Glomerular endothelial cell (primary cell): ENCODE data around the gene GNG3. TPM values are rescaled to one million over a fixed set of nuclear protein-coding genes. Genes with fewer than 3 reads are reported as not detected.
"Not testable (repeated sequence)": the region's sequence is repeated elsewhere in the genome, so short reads cannot be mapped to it uniquely, and the experiment has no call there.

Experiments
- DNase-seq: peaks from one replicate; pipeline ENCODE4 v3.0.0-alpha.2; 2011; ENCODE audit warnings: low read depth, low spot score; ENCODE audit errors: extremely low read depth
- total RNA-seq: library from RNA; depleted of rRNA; stranded (reverse); fragments of >200 nt; gene quantifications from 2 replicates; pipeline ENCODE4 v1.2.3, GENCODE V29; 2015

The GNG3 gene
- total RNA-seq, 1 donor from 2014 or later, result not detected

GRCh38 chr11:62687508-62688396, 19.7 kb upstream of the GNG3 start:
- DNase-seq, result no peak

GRCh38 chr11:62688491-62688890, 19.0 kb upstream of the GNG3 start:
- DNase-seq, result no peak

- no peak for DNase-seq
Observed at GRCh38 chr11:62689421-62690183, 17.9 kb upstream of the GNG3 start, which contains the start of gene LRRN4CL. TSS of gene LRRN4CL (minus strand) at chr11:62689530. CDS start at chr11:62688508, 1,022 bp downstream.

GRCh38 chr11:62693624-62694023, 13.9 kb upstream of the GNG3 start:
- DNase-seq, result not testable (repeated sequence)

- DNase-seq, result no peak
Observed at GRCh38 chr11:62694455-62695167, 12.9 kb upstream of the GNG3 start.

DNA sequence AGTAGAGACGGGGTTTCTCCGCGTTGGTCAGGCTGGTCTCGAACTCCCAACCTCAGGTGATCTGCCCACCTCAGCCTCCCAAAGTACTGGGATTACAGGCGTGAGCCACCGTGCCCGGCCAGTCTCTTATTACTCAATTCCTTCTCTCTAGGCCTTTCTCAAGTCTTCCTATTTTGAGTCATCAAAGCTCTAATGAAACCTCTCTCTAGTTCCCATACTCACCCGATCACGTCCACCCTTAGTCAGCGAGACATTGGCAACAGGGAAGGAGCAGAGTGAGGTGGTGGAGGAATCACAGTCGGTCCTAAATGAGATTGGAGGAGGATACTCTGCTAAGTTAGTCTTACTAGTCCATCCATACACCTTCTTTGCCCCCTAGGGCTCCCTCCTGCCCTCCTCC, 5.2 kb upstream of the GNG3 start:
- no peak for DNase-seq

- DNase-seq, result not testable (repeated sequence)
Observed at GRCh38 chr11:62703921-62704320, 3.6 kb upstream of the GNG3 start.

DNA sequence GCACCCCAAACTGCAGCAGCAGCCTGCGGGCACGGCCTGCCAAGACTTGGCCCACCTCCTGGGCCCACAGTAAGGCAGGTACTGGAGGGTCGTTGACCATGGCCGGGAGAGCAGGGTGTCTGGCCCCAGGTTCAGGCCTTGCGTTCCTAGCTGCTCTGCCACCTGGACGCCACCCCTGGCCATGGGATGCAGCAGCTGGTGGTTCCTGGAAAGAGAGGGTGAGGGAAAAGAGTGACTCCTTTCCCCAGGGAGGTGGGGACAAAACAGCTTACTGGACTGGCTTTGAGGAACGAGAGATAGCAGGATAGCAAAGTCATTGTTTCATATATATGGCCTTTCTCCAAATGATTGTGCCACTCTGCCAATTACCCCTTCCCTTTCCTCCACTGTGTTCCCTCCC, 2.1 kb upstream of the GNG3 start:
- no peak for DNase-seq

DNA sequence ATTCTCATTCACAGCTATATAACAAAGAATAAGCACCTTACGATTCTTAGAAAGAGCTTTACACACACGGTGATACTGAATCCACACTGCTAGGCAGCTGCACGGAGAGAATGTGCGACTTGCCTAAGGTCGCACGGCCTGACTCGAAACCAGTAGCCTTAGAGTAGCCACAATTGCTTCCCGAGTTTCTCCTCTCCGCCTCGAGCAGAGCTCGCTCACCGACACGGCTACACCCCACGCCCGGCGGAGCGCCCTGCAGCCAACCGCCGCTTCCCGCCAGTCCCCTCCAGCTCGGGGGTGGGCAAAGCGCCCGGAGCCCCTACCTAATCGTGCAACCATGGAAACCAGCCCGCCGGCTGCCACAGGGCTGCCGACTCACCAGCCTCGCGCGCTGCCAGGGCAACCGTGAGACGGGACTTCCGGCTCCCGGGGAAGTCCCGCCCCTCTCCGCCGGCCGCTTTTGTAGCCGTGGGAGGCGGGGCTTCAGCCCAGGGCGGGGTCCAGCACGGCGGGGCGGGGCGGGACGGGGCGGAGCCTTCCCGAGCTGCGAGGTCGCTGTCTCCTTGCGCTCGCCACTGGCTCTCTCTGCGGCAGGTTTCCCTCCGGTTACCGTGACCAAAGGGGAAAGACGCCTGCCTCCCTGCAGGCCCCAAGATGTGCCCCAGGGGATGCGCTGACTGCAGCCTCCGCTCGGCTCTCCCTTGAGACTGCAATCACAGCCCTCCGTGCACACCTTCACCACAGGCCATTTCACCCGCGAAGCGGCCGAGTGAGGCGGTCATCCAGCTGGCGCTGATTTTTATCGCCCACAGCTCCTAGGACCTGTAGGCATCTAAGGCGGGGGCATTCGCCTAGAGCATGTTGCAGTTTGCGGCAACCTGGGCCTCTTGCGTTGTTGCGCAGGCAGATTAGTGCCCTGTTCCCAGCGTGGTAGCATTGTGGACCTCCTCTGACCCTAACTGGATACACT, 1.3 kb upstream of the GNG3 start:
- no peak for DNase-seq

DNA sequence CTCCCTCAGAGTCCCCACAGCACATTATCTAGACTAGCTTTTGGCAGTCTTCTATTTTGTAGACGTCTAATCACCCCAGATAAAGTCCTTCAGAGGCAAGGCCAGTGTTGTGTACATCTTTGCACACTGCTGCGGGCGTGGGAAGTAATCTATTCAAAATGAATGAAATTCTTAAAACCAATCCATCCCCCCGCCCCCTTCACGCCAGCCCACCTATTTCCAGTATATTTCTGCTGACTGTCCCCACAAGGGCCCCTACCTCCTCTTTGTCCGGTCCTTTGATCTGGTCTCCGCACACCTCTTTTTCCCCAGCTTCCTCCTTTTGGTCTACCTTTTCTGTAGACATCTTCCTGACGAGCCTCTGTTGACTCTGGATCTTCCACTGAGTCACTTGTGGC, 627 bp upstream of the GNG3 start:
- no peak for DNase-seq

- no peak for DNase-seq
Observed at GRCh38 chr11:62708392-62708791, 916 bp downstream of the GNG3 start.

GRCh38 chr11:62708793-62709192, 1.3 kb downstream of the GNG3 start:
- DNase-seq, result no peak

DNA sequence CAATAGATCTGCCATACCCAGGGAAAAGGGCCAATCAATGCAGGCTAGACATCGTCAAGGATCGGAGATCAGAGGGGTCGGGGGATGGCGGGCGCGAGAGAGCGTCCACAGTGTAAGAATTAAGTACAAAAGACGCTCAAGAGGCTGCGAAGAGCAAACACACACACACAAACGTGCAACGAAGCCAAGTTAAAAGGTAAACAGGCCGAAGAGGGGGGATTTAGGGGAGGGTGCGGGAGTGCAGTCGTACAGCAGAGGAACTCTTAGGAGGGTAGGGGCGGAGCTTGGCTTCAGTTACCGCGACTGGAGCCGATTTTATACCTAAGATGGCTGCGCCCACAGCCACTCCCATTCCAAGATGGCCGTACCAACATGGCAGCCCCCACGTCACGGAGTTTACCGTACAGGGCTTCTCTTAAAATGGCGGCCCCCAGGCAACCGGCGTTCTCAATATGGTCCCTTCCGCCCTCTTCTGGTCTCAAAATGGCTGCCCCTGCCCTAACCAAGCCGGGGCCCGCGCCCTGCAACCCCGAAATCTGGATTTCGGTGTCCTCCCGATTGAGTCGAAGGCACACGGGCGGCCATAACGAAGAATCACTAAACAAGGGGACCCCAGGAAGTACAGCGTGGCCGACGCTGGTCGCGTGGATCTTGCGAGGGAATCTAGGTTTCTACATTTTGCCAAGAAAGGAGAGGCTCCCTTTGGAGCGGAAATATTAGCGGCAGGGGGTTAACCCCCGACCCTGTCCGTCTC, 1.9 kb downstream of the GNG3 start:
- peak; percentile 92 for DNase-seq

- DNase-seq, result no peak
Observed at GRCh38 chr11:62710001-62710345, 2.5 kb downstream of the GNG3 start.

GRCh38 chr11:62712276-62712812, 4.9 kb downstream of the GNG3 start:
- DNase-seq, result no peak

- no peak for DNase-seq
Observed at GRCh38 chr11:62712861-62713260, 5.4 kb downstream of the GNG3 start.

- DNase-seq, result no peak
Observed at GRCh38 chr11:62713343-62713742, 5.9 kb downstream of the GNG3 start.

GRCh38 chr11:62715150-62716130, 8.0 kb downstream of the GNG3 start:
- DNase-seq, result no peak
